Lung (tissue), 12 donors: ENCODE measurements around the gene PPP2R5C. TPM values are rescaled to one million over a fixed set of nuclear protein-coding genes. Genes with fewer than 3 reads are reported as not detected.

Source experiments
- ATAC-seq: fragments of 200-7000 bp; cut with Tn5 transposase; one replicate; pipeline ENCODE4 v1.9.1; 2020; ENCODE audit warnings: moderate number of reproducible peaks; ENCODE audit not compliant: insufficient read depth, low FRiP score
- DNase-seq, 3 donors: peaks; one replicate each; pipeline ENCODE4 v3.0.0-alpha.2; 2013 to 2017
- H3K27ac ChIP-seq, 2 donors: one replicate each; pipeline ENCODE4 v1.5.1; 2013; ENCODE audit warnings: mild to moderate bottlenecking in 2 of 2, moderate library complexity in 2 of 2, control low read depth in 1 of 2, inconsistent platforms in 1 of 2, low read depth in 1 of 2, low read length in 1 of 2
- H3K27me3 ChIP-seq, 3 donors: one replicate each; pipeline ENCODE4 v1.5.1; 2013; ENCODE audit warnings: low read length in 2 of 3; ENCODE audit not compliant: control insufficient read depth in 3 of 3, insufficient read depth in 3 of 3
- H3K36me3 ChIP-seq, 4 donors: one replicate each; pipeline ENCODE4 v1.5.1; 2013; ENCODE audit warnings: low read length in 4 of 4, mild to moderate bottlenecking in 1 of 4, moderate library complexity in 1 of 4; ENCODE audit not compliant: control insufficient read depth in 4 of 4, insufficient read depth in 4 of 4
- H3K4me1 ChIP-seq, 5 donors: one replicate each; pipeline ENCODE4 v1.5.1; 2013; ENCODE audit warnings: low read length in 5 of 5, mild to moderate bottlenecking in 2 of 5, moderate library complexity in 1 of 5; ENCODE audit not compliant: control insufficient read depth in 5 of 5, insufficient read depth in 5 of 5
- H3K4me3 ChIP-seq: one replicate; pipeline ENCODE4 v1.5.1; 2013; ENCODE audit warnings: mild to moderate bottlenecking, control low read depth, moderate library complexity
- H3K9ac ChIP-seq, 2 donors: one replicate each; pipeline ENCODE4 v1.5.1; 2013; ENCODE audit warnings: low read length in 2 of 2, control low read depth in 1 of 2; ENCODE audit not compliant: insufficient read depth in 1 of 2
- H3K9me3 ChIP-seq, 4 donors: one replicate each; pipeline ENCODE4 v1.5.1; 2013; ENCODE audit warnings: low read length in 3 of 4, mild to moderate bottlenecking in 1 of 4, moderate library complexity in 1 of 4; ENCODE audit not compliant: control insufficient read depth in 4 of 4, insufficient read depth in 3 of 4
- WGBS, 2 donors: extraction: QIAGEN DNeasy Blood & Tissue Kit; methylation state at CpG; one replicate each; pipeline ENCODE4 v1.1.7; 2013; 5-methylcytosine and 5-hydroxymethylcytosine counted together
- polyA plus RNA-seq, 2 donors: library from polyadenylated mRNA; stranded (reverse); fragments of 200-250 nt; gene quantifications; one replicate each; pipeline ENCODE4 v1.2.1, GENCODE V29; 2013
- total RNA-seq, 2 donors: library from RNA; depleted of rRNA in 1 of 2; stranded (reverse); fragments of >200 nt in 1 of 2; gene quantifications; one replicate each; pipeline ENCODE4 v1.2.1, GENCODE V29; 2014 to 2021
- TF ChIP-seq, protein P1 (sequence below): IDR thresholded peaks from 2 replicates; pipeline ENCODE4 v1.5.1; 2012; ENCODE audit warnings: mild to moderate bottlenecking; ENCODE audit errors: control extremely low read depth, extremely low read depth
- donor health status: control.
- donor health status: control.
- donor health status: Bipolar disorder and iron deficiency.
- donor health status: healthy.
- donor health status: DM: yes; HTN: yes; CAD: no.

The PPP2R5C gene
- total and polyA plus RNA-seq, 4 donors = 66.6 to 180 (median 126) TPM

DNA sequence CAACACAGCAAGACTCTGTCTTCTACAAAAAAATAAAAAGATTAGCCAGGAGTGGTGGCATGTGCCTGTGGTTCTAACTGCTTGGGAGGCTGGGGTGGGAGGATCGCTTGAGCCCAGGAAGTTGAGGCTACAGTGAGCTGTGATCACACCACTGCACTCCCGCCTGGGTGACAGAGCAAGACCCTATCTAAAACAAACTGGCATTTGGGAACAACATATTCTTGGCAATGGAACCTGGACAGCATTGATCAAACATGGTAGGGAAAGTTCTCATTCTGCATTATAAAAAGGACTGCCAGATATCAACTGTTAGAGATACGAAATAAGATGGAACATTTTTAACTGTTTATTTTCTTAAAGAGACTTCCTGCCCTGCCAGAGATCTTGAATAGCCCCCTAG, 81.5 kb downstream of the PPP2R5C start:
- ATAC-seq (no peak), DNase-seq (no peak)
- Histone ChIP-seq H3K9ac (no peak overlapping the region), H3K27ac (peak overlapping the region in 1 of 2 donors; percentile 53), H3K36me3 (peaks cover 0 to 7% (median 2%) of the 10 kb centered on the region in 4 donors), H3K27me3 (no peaks in the 10 kb centered on the region), H3K4me3 (no peak overlapping the region), H3K4me1 (peaks cover 0 to 2% (median 0%) of the 10 kb centered on the region in 5 donors), H3K9me3 (no peaks in the 10 kb centered on the region)
- 77 to 87% methylated on average over 3 of the region's 3 CpGs for WGBS, 2 donors
- TF ChIP-seq, protein P1, sequence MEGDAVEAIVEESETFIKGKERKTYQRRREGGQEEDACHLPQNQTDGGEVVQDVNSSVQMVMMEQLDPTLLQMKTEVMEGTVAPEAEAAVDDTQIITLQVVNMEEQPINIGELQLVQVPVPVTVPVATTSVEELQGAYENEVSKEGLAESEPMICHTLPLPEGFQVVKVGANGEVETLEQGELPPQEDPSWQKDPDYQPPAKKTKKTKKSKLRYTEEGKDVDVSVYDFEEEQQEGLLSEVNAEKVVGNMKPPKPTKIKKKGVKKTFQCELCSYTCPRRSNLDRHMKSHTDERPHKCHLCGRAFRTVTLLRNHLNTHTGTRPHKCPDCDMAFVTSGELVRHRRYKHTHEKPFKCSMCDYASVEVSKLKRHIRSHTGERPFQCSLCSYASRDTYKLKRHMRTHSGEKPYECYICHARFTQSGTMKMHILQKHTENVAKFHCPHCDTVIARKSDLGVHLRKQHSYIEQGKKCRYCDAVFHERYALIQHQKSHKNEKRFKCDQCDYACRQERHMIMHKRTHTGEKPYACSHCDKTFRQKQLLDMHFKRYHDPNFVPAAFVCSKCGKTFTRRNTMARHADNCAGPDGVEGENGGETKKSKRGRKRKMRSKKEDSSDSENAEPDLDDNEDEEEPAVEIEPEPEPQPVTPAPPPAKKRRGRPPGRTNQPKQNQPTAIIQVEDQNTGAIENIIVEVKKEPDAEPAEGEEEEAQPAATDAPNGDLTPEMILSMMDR = no peak

GRCh38 chr14:101843665-101844064, 82.2 kb downstream of the PPP2R5C start:
- ATAC-seq (peak; percentile 59), DNase-seq (no peak)
- Histone ChIP-seq H3K9me3 (no peaks in the 10 kb centered on the region), H3K9ac (no peak overlapping the region), H3K27me3 (no peaks in the 10 kb centered on the region), H3K36me3 (peaks cover 0 to 7% (median 2%) of the 10 kb centered on the region in 4 donors), H3K4me1 (peaks cover 0 to 2% (median 0%) of the 10 kb centered on the region in 5 donors), H3K27ac (peak overlapping the region in 1 of 2 donors; percentile 63), H3K4me3 (no peak overlapping the region)
- TF ChIP-seq, protein P1 = no peak
- WGBS, 2 donors = 49 to 67% methylated on average over 7 of the region's 7 CpGs

DNA sequence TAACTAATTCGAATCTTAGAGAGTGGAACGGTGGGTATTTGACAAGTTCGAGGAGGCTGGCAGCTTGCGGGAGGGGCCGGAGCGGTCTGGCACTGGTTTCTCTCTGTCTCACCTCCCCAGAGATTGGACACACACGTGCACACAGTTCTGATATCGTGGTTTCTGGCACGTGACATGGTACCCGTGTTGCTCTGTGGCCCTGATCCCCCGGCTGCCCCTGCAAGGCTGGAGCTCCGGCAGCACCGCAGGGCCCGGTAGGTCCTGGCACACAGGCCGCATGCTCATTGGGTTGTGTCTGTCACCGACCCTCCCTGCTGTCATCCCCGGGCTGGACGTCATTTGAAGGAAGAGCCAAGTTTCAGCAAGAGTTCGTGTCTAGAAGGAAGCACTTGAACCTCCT, 82.7 kb downstream of the PPP2R5C start:
- WGBS, 2 donors = 82 to 84% methylated on average over 19 of the region's 19 CpGs
- no peak for ATAC-seq

More for the DNA sequence above, 82.7 kb downstream of the PPP2R5C start:
- Histone ChIP-seq H3K27ac (peak overlapping the region in 1 of 2 donors; percentile 63), H3K4me3 (no peak overlapping the region), H3K9me3 (no peaks in the 10 kb centered on the region), H3K9ac (no peak overlapping the region), H3K36me3 (peaks cover 0 to 7% (median 2%) of the 10 kb centered on the region in 4 donors), H3K27me3 (no peaks in the 10 kb centered on the region), H3K4me1 (peaks cover 0 to 2% (median 0%) of the 10 kb centered on the region in 5 donors)
- TF ChIP-seq, protein P1 = no peak
- no peak for DNase-seq
